Stimulated activated CD4-positive, alpha-beta T cell treated with anti-CD3 and anti-CD28 coated beads, Interleukin-4, amount 100 ng/mL, for 48 hours (primary cell): ENCODE measurements around the gene RNF223.
"Not testable (repeated sequence)": the region's sequence is repeated elsewhere in the genome, so short reads cannot be mapped to it uniquely, and the experiment has no call there.

Experiments
- DNase-seq, 2 donors: peaks; one replicate each; pipeline ENCODE4 v3.0.0-alpha.2; 2020; ENCODE audit warnings: low read depth in 2 of 2

The RNF223 gene

GRCh38 chr1:1044455-1045078, 29.5 kb downstream of the RNF223 start:
- DNase-seq: no peak

GRCh38 chr1:1043921-1044320, 30.2 kb downstream of the RNF223 start:
- DNase-seq: no peak

- no peak for DNase-seq
These were observed 30.7 kb downstream of the RNF223 start for GRCh38 chr1:1043411-1043810.

- no peak for DNase-seq
These were observed 31.3 kb downstream of the RNF223 start for GRCh38 chr1:1042835-1043234.

GRCh38 chr1:1041873-1042272, 32.2 kb downstream of the RNF223 start:
- no peak for DNase-seq

GRCh38 chr1:1041092-1041523, 33.0 kb downstream of the RNF223 start:
- no peak for DNase-seq

- peak; percentile 68 to 73 for DNase-seq
These were observed 33.8 kb downstream of the RNF223 start for GRCh38 chr1:1040004-1040991.

- no peak for DNase-seq
These were observed 34.8 kb downstream of the RNF223 start for GRCh38 chr1:1039145-1039910.

GRCh38 chr1:1038694-1039093, 35.4 kb downstream of the RNF223 start:
- DNase-seq: no peak

- no peak for DNase-seq
These were observed 36.5 kb downstream of the RNF223 start for GRCh38 chr1:1037366-1038327.

- no peak for DNase-seq
These were observed 38.7 kb downstream of the RNF223 start for GRCh38 chr1:1035291-1035943.

- no peak for DNase-seq
These were observed 39.7 kb downstream of the RNF223 start for GRCh38 chr1:1034439-1034781.

- no peak for DNase-seq
These were observed 40.2 kb downstream of the RNF223 start for GRCh38 chr1:1033731-1034438.

GRCh38 chr1:1033009-1033587, 41.0 kb downstream of the RNF223 start:
- peak; percentile 89 to 91 for DNase-seq

- DNase-seq: no peak
These were observed 41.7 kb downstream of the RNF223 start for GRCh38 chr1:1032424-1032823.

- DNase-seq: no peak
These were observed 42.4 kb downstream of the RNF223 start for GRCh38 chr1:1031659-1032235.

GRCh38 chr1:1030867-1031658, 43.0 kb downstream of the RNF223 start:
- not testable (repeated sequence) for DNase-seq

GRCh38 chr1:1027791-1028190, 46.3 kb downstream of the RNF223 start:
- DNase-seq: no peak
